Mucosa of gallbladder (tissue), 1 donor: Measurements from ENCODE around the gene METRNL. TPM values are rescaled to one million over a fixed set of nuclear protein-coding genes. Genes with fewer than 3 reads are reported as not detected.
A peak's percentile ranks its signal among the peaks of the same experiment; 100 is the strongest.

Experiments
- DNase-seq: peaks from one replicate; pipeline ENCODE4 v3.0.0-alpha.2; 2020; ENCODE audit warnings: low spot score
- total RNA-seq: library from RNA; stranded (reverse); gene quantifications from one replicate; pipeline ENCODE4 v1.2.1, GENCODE V29; 2021
- donor health status: DM: no; HTN: no; CAD: no.

The METRNL gene
- total RNA-seq, 1 donor from 2014 or later = 45.8 TPM

GRCh38 chr17:83080579-83080857 is 1.1 kb downstream of the METRNL start:
- no peak for DNase-seq

- peak; percentile 38 for DNase-seq
These were observed 1.7 kb downstream of the METRNL start for GRCh38 chr17:83080858-83081683.

- peak; percentile 61 for DNase-seq
These were observed 2.3 kb downstream of the METRNL start for GRCh38 chr17:83081684-83082201.

- DNase-seq = no peak
These were observed 3.0 kb downstream of the METRNL start for GRCh38 chr17:83082424-83082823.

- no peak for DNase-seq
These were observed 3.5 kb downstream of the METRNL start for GRCh38 chr17:83082909-83083367.

- DNase-seq = no peak
These were observed 4.2 kb downstream of the METRNL start for GRCh38 chr17:83083368-83084201.

GRCh38 chr17:83084214-83084613 is 4.8 kb downstream of the METRNL start:
- no peak for DNase-seq

GRCh38 chr17:83084621-83085056 is 5.2 kb downstream of the METRNL start:
- no peak for DNase-seq

- DNase-seq = no peak
These were observed 5.7 kb downstream of the METRNL start for GRCh38 chr17:83085103-83085502.

GRCh38 chr17:83085526-83086198 is 6.3 kb downstream of the METRNL start:
- DNase-seq = no peak

GRCh38 chr17:83086199-83086880 is 6.9 kb downstream of the METRNL start:
- DNase-seq = no peak

GRCh38 chr17:83086907-83087787 is 7.7 kb downstream of the METRNL start:
- DNase-seq = no peak

- no peak for DNase-seq
These were observed 8.5 kb downstream of the METRNL start for GRCh38 chr17:83087788-83088360.

GRCh38 chr17:83088451-83088850 is 9.0 kb downstream of the METRNL start:
- DNase-seq = no peak

GRCh38 chr17:83088909-83089308 is 9.5 kb downstream of the METRNL start:
- DNase-seq = no peak

GRCh38 chr17:83089328-83090132 is 10.1 kb downstream of the METRNL start:
- DNase-seq = no peak

GRCh38 chr17:83090444-83091256 is 11.2 kb downstream of the METRNL start:
- no peak for DNase-seq
